Globus pallidus (tissue), 1 donor: ENCODE measurements around the gene SMAD3.
"Not testable (repeated sequence)": the region's sequence is repeated elsewhere in the genome, so short reads cannot be mapped to it uniquely, and the experiment has no call there.

Experiments
- DNase-seq: peaks from one replicate; pipeline ENCODE4 v3.0.0-alpha.2; 2015; ENCODE audit warnings: low spot score

SMAD3 gene

DNA sequence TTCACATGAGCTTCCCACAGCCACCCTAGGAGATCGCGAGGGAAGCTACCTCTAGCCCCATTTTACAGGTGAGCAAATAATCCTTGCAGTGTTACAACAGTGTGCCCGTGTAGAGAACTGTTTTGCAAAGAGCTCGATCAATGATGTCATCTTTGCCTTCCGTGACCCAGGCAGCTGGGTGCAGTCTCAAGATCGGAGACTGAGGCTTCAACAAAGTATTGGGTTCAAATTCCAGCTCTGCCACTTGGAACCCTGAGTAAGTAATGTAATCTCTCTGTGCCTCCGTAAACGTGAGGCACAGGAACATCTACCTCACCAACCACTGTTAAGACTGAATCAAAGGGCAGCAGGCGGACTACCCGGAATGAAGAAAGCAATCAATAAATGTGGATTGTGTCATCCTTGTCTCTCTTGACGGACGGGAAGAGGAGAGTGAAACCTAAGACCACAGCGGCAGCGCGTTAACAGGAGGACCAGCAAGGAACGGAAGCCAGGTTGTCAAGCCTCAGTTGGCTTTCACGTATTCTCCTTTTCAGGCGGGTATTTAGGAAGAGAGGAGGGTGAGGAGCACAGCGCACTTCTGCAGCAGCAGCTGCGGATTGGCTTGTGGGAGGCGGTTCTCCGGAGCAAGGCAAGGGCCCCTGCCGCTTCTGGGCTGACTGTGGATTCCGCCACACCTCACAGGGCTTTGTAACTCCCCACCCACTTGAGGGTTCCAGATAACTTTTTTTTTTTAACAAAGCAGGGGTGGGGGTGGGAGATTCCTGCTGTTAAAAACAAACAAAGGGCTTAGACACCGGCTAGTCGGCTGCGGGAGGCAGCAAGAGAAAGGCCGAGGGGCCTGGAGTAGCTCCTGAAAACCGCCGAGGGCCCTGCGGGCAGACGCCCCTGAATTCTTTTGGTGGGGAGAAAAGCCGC, 1.5 kb upstream of the SMAD3 start:
- no peak for DNase-seq

DNA sequence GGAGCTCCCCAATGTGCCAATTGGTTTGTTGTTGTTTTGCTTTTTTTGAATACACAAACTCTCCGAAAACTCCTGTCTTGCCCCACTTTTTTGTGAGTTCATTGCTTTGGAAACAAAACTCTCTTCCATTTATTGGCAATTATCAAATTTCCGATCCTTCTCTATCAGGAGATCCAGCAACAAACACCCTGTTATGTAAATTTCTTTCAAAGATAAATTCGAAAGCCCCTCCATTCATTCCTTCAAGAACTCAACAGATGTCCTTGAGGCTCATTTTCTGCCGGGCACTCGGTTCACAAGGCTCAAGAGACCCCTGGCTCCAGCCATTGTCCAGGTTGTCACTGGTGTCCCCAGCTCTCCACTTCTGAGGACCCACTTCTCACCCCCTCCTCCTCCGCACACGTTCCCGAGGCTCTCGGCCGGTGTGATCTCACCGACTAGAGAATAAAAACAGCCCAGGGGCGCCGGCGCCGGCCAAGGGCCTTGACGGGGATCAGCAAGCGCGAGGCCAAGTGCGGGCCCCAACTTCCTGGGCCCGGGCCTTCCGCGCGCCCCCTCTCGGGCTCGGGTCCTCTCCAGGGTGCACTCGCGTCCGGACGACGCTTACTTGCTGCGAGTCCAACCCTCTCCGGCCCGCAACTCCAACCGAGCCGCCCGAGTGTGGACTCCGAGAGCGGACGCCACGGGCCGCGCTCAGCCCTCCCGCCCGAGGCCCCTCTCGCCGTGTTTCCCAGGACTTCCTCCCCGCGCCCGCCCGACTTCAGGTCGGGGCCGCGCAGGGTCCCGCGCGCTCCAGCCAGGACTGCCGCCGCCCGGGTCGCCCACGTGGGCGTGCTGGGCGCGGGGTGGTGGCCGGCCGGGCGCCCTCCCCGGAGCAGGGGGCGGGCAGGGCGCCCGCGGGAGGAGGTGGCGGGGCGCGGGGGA, 533 bp upstream of the SMAD3 start:
- no peak for DNase-seq

DNA sequence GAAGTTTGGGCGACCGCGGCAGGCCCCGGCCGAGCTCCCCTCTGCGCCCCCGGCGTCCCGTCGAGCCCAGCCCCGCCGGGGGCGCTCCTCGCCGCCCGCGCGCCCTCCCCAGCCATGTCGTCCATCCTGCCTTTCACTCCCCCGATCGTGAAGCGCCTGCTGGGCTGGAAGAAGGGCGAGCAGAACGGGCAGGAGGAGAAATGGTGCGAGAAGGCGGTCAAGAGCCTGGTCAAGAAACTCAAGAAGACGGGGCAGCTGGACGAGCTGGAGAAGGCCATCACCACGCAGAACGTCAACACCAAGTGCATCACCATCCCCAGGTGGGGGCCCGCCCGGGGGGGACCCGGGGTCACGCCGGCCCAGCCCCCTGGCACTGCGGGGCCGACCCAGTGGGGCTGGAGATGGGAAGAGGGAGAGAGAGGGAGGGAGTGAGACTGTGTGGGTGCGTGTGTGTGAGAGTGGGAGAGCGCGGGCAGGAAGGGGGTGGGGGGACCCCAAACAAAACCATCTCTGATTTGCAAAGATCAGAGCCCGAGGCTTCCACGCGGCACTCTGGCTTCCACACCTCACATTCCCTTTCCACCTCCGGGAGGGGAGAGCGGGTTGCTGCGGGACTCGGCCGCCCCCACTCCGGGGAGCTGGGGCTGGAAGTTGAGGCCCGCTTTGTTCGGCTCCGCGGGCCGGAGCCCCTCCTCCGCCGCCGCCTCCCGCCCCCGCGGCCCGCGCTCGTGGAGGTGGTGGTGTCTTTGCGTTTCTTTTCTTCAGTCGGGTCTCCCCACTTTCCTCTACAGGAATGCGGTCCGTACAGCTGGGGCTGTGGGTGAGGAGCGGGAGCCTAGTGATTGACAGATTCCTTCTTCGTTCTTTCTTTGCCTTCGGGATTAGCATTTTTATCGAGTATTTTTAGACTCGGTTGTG, 898 bp downstream of the SMAD3 start:
- DNase-seq: no peak

DNA sequence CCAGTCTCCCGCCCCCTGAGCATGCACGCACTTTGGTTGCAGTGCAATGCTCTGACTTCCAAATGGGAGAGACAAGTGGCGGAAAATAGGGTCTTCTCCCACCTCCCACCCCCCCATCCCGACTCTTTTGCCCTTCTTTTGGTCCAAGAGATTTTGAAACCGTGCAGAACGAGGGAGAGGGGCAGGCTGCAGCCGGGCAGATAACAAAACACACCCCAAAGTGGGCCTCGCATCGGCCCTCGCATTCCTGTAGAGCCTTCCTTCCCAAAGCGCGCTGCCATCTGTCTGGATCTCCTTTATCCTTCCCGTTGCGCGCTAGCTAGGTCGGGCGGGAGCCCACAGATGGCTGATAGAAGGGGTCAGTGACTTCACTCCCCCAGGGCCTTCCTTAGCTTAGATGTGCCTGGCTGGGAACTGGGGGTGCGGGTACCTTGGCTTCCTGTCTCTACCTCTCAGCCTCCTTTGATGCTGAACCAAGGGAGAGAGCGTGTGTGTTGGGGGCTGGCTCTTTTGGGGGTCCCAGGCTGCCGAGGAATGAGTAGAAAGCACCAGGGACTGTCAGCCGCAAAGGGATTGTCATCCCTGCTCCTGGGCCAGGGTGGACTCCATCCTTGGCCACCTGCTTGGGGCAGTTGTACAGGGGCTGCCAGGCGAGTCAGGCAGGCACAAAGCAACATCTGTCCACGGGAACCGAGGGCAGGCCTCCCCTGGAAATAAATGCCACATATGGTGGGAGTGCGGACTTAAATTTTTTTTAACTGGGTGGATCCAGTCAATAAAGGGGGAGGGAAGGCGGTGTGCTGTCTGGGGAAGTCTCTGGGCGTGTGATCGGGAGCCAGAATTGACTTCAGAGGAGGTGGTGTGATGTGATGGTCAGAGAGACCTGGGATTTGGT, 1.8 kb downstream of the SMAD3 start:
- no peak for DNase-seq

DNA sequence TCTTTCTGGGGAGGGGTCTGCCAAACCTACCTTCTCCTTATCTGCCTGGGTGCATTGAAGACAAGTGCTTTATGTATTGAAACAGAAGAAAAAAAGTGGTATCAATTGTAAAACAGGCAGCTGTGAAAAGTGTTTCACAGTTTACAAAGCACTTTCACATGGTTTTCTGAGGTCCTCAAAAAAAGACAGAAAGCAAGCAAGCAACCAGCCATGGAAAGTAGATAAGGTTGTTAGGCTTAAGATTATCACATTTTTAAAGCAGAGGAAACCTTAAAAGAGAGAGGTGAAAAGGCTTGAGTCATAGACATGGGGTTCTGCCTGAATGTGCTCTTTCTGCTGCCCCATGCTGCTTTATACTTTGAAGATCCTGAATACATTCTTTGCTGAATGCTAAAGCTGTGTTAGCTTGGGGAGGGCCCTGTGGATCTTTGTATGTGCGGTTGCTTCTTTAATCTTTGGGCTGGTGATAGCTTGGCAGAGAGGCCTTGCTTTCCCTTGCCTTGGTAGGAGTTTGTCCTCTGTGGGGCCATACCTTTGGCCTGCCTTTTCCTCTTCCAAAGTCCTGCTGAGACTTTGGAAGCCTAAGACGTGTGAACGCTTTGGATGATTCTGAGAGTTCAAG, 2.6 kb downstream of the SMAD3 start:
- no peak for DNase-seq

DNA sequence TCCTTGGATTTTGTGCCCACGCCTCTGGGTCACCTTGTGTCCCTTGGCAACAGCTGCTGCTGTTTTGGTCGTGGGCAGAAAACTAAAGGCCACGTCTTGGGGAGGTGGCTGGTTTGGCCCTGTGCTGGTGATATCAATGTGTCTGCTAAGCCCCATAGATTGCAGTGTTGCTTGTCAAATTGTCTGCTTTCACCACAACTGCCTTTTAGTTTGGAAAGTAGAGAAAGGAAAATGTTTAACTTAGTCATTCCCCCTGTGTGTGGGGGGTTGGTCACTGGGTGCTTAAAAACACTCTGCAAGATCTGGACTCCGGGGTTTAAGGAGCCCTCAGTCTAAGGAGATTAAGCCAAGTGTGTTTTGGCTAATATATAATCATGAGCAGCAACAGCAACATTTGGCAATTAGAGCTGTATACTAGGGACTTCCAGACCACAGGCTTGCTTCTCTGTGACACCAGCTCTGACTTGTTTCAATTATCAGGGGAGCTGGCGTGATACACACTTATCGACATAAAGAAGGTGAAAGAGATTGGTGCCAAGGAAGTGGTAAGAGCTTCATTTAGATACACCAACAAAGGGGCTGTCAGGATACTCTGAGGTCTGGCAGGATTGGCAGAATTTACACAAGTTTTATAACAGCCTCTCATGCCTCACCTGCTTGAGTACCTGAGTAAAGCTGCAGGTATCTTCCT, 3.5 kb downstream of the SMAD3 start:
- no peak for DNase-seq

DNA sequence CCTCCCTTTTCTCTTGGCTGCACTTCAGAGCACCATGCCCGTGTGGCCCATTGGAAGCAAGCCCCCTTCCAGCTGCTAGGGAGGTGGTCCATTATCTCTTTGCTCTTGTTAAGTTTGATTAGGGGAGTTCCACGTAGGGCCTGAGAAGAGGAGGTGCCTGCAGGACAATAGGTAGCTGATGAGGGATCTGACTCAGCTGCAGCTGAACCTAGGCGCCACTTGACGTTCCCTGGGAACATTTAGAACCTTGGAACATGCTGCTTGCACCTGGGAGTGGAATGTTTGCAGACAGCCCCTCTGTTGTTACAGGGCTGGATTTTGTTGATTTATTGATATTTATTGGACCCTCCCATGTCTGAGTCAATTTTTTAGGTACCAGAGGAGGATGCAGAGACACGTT, 4.7 kb downstream of the SMAD3 start:
- no peak for DNase-seq

DNA sequence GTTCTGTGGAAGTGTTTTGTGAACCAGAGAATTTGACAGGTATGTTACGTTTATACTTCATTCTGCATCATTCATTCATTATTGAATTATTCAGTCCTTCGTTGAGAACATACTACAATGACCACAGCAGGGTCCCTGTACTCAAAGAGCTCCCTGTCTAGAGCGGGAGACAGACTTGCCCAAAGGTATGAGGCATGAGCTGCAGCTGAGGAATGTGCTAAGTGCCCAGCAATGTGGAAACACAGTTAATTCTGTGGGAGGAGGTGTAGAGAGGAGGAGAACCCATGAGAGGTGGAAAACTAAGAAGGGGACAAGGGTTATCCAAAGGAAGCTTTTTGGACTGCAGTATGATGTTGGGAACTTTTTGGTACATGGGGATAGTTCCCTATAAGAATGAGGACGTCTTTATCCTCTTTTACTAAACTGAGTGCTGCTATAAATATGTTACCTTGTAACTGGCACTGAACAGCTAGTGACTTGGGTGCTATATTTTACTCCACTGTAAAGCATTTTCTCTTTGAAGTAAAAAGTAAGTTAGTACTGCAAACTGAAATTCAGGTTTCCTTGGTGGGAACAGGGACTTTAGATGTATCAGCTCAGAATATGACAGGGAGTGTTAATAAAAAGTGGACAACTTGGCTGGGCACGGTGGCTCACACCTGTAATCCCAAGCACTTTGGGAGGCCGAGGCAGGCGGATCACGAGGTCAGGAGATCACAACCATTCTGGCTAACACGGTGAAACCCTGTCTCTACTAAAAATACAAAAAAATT, 5.7 kb downstream of the SMAD3 start:
- no peak for DNase-seq

DNA sequence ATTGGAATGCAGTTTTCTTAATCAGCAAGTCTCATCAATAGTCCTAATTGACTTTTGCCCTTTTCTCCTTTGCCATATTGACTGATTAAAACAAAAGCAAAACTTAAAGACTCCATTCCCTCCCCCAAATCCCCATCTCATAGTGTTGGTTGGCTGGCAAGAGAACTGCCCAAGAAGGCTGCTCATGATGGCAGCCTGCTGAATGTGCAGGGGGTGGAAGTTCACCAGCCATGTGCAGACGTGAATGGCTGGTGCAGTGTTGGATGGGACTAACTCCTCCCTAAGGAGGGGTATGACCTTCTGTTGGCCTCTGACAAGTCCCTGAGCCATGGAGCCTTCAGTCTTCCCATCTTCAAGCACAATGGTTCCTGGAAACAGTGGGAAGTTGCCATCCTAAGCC, 7.0 kb downstream of the SMAD3 start:
- DNase-seq: no peak

DNA sequence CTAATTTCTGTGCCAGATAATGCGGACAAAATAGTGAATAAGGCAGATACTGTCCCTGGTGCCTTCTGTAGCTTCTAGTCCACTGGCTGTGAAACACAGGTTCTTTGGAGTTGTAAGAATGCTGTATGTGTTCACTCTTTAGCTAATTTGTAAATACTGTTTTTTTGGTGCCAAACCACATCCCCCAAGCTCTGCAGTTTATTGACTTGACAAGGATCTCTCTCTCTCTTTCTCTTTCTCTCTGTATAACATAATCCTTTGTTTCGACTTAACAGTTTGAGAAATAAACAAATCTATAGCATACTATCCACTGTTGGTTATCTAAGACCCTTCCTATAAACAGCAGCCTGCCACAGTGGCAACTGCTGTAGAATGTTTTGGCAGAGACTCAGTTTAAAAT, 7.6 kb downstream of the SMAD3 start:
- no peak for DNase-seq

DNA sequence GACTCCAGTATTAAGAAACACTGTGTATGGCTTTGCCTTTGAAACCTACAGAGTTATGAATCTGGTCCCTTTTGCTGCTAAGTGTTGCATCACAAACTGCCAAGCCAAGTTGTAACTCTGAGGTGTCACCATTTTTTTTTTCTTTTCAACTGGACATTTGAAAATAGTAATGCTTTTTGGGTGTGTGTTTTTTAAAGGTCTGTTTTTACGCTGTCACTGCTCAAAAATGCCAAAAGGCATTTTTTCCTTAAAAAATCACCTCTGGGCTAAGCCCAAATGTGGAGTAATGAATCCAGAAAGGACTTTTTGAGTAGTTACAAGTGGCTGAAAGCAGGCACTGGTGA, 9.5 kb downstream of the SMAD3 start:
- DNase-seq: no peak

DNA sequence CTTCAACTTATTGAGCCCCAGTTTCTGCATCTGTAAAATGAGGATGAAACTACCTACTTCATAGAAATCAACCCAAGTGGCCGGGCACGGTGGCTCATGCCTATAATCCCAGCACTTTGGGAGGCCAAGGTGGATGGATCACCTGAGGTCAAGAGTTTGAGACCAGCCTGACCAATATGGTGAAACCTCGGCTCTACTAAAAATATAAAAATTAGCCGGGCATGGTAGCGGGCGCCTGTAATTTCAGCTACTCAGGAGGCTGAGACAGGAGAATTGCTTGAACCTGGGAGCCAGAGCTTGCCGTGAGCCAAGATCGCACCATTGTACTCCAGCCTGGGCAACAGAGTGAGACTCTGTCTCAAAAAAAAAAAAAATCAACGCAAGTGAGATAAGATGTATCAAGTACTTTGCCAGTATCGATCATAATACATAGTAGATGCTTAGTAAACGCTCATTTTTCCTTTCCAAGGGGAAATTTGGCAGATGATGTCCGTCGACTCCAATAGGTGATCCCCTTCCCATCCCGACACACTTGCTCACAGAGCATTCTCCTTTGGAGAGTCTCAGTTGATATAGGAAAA, 10.2 kb downstream of the SMAD3 start:
- not testable (repeated sequence) for DNase-seq

DNA sequence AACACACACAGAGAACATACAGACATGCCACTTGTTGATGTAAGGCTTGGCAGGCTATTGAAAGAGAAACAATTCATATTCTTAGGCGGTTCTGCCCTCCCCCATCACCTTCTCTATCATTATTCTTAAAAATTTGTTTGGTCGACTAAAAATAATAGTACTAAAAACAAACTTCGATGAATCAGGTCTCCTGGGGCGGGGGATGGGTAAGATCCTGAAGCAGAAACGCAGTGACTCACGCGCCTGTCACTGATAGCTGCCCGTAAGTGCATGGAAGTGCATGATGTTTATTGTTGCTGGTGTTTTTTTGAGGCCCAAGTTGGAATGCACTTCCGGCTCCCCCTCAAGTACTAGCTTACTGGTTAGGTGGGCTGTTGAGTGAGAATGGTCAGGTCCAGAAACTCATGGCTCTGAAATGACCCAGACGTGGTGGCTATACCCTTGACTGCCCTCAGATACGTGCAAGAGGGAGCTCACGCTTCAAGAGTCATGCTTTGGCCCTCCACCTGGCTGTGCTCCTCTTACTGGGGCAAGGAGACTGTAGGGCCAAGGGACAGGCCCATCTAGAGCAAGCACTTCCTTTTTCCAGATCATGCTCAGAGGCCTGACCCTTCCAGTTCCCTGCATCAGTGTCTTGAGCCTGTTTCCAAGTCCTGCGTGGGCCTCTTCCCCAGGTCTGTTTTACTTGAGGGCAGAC, 10.9 kb downstream of the SMAD3 start:
- DNase-seq: no peak

DNA sequence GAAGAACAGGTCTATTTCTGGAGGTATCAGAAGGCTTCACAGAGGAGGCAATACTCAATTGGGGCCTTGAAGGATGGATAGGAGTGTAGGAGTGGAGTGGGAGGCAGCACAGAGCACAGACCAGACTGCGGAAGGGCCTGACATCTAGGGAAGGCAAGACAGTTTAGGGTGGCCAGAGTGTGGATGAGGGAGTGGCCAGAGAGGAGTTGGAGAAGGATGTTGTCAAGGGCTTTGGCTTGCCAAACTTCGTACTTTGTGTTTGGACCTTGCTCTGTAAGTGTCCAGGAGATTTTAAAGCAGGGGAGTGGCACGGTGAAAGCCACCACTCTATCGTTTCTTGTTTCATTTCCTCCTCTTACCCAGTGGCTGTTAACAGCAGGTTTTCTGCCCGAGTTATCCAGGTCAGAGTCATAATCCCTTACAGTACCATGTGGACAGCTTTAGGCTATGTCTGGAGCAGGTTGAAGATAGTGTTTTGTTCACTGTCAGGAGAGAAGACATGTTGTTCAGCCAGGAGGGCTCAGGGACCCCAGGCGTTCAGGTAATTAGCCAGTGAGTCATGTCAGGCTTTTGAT, 12.3 kb downstream of the SMAD3 start:
- no peak for DNase-seq

DNA sequence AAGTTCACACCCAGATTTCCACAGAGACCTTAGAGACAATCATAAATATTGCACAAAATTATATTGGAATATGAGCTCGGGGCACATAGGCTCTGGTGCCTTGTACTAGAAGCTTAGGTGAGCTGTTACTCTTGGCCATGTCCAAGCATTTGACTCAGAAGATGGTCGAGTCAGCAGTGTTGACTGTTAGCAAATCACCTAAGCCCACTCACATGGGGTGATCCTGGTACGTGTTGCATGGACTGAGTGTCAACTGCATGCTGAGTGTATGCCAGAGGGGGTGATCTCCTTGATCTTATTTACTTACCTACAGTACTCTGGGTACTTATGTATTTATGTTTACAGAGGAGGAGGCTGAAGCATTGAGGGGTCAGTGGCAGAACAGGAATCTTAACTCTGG, 14.0 kb downstream of the SMAD3 start:
- DNase-seq: no peak

DNA sequence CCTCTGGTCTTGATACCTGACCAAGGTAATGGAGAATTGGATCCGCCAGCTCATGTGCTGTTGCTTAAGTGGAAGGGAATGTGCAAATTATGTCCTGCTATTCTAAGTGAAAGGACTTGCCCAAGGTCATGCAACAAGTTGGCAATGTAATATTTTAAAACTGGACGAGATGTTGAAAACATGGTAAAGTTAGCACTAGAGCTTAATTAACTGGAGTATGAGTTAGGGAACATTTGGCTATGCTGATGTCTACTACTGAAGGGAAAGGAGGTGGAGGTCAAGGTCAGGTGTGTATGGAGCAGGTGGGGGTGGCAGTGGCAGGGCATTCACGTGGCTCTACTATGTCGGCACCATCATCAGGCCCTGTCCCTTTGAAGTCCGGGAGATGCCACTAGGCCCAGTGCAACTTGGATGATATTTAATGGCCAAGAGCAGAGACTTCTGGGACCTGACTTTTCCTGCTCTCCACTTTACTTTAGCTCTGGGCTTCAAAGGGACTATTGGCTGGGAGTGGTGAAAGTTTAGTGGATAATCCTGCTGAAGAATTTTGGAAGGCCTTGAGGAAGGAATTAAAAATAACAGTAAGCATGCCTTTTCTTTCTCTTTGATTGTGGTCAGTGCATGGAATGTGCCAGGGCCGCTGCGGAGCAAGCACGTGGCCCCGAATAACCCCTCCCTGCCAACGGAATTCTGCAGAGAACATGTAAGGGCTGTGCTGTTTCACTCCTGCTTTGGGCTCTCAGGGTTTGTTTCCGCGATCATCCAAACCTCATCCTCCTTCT, 14.9 kb downstream of the SMAD3 start:
- no peak for DNase-seq

DNA sequence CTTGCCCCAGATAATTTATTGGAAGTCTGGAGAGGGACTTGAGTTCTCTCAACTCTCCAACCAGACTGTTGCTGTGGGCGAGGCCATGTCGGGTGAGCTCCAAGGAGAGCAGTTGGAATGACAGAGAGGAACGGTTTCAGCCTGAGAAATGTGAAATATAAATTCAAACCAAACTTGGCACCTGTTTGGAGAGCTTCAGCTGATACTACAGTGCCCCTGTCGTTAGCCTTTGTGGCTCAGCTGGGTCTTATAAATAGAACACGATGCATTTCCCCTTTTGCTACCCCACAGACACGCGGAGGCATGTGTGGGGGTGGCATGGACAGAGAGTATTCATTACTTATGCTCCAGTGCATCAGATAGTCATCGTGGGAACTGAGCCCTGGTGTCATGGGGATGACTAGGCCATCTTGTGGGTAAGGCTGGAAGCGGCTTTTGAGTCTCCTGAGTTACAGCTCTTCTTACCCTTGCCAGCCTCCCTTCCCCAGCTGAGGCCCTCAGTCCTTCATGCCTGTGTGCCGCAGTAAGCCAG, 15.6 kb downstream of the SMAD3 start:
- DNase-seq: peak; percentile 63
